ENCODE data around the gene GID8.

GID8 gene

GRCh38 chr20:62986257-62986800 lies 48.4 kb downstream of the GID8 start:
- DNase-seq (ENCODE audit: low read depth, low spot score): no peak

GRCh38 chr20:62987114-62987513 lies 49.2 kb downstream of the GID8 start:
- no peak for DNase-seq (ENCODE audit: low read depth, low spot score)

DNA sequence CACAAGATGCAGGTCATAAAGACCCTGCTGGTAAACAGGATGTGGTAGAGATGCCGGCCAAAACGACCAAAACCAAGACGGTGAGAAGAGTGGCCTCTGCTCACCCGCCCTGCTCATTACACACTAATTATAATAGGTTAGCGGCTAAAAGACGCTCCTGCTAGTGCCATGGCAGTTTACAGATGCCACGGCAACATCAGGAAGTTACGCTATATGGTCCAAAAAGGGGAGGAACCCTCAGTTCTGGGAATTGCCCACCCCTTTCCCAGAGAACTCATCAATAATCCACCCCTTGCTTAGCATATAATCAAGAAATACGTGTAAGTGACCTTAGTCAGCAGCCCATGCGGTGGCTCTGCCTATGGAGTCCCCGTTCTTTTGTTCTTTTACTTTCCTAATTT lies 51.3 kb downstream of the GID8 start:
- DNase-seq (ENCODE audit: low read depth, low spot score): no peak

GRCh38 chr20:62990306-62990825 lies 52.4 kb downstream of the GID8 start:
- DNase-seq (ENCODE audit: low read depth, low spot score): no peak

DNA sequence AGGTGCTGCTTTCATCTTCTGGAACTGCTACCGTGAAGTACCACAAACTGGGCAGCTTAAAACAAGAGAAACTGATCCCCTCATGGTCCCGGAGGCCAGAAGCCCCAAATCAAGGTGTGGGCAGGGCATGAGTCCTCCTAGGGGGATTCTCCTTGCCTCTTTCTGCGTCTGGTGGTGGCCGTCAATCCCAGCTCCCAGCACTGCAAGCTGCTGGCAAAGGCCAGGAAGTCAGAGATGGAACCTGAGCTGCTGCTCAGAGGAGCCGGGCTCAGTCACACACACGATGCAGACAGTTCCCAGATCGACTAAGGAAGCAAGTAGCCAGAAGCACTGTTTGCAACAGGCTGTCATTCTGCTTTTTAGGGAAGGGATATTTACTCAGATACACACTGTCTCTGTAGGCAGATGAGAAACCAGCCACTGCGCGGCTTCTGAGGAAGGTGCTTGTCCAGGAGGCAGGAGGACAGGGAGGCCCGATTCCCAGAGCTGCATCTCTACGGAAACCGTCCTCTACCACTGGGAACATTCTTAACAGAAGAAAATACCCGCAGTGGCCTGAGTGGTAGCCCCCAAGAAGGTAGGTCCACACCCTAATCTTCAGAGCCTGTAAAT lies 53.4 kb downstream of the GID8 start:
- DNase-seq (ENCODE audit: low read depth, low spot score): no peak

- no peak for DNase-seq (ENCODE audit: low read depth, low spot score)
These were observed 53.9 kb downstream of the GID8 start for GRCh38 chr20:62991863-62992262.

DNA sequence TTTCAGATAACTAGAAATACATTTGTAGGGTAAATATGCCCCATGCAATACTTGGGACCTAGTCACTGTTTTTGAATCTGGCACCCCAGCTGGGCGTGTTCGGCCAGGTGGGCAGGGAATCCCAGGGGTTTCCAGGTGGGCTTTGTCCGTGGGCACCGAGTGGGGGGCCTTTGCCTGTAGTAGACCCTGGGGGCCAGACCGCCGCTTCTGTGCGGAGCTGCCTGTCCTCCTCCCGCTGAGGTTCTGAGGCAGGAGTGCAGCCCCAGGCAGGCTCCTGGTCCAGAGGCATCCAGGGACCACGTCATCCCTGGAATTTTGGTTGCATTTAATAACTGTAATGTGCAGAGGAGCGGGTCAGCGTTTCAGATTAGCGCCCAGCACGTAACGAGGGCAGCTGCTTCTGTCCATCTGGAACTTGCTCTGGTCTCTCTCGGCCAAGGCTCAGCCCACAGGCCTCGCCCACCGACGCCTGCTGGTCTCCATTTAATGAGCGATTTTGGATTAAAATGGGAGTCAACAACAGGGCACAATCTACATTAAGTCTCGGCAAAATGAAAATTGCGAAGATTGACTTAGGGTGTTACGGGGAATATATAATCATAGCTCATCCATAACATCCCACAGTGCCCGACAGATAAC lies 56.0 kb downstream of the GID8 start:
- DNase-seq (ENCODE audit: low read depth, low spot score): no peak

GRCh38 chr20:62994869-62995281 lies 56.9 kb downstream of the GID8 start:
- no peak for DNase-seq (ENCODE audit: low read depth, low spot score)

DNA sequence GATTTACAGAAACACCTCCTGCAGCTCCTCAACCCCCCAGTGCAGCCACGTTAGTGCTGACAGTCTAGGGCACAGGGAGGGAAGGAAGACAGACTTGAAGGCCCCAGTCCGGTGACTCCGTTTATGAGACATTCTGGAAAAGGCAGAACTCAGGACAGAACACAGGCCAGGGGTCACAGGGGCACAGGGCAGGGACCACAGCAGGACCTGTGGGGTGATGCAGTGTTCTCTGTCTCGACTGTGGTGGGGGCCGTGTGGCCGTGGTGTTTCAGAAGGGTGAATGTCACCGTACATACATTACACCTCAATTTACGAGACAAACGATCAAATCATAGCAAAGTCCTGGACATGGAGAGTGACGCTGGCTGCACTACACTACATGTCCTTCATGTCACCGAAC lies 57.5 kb downstream of the GID8 start:
- no peak for DNase-seq (ENCODE audit: low read depth, low spot score)

DNA sequence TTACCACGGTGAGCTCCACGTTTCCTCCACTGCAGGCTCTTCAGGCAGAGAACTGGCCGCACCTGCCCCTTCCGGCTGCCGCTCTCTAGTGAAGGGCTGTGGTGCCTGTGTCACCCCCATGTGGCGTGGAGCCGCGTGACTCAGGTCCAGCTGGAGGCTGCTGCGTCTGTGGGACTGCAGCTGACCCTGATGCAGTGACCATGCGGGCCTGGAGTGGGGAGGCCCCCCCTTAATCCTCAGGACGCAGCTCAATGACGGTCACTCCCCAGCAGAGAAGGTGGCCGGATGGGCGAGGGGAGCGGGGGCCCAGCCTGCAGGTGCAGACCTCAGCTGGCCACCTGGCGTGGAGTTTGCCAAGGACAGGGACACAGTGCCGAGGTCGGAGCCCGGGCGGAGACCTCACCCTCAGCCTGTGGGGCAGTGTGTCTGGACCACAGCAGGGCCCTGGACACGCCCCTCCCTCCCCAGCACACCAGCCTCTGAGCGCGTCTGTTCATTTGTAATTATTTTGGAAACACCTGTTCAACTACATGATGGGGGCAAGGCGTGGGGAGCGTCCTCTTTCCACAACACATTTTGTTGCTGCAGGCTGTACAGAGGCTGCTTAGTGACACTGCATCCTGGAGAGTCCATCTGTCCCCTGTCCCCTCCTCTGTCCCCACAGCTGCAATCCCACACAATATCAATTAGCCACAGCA lies 58.1 kb downstream of the GID8 start:
- DNase-seq (ENCODE audit: low read depth, low spot score): no peak

GRCh38 chr20:62996596-62996982 lies 58.6 kb downstream of the GID8 start:
- no peak for DNase-seq (ENCODE audit: low read depth, low spot score)

DNA sequence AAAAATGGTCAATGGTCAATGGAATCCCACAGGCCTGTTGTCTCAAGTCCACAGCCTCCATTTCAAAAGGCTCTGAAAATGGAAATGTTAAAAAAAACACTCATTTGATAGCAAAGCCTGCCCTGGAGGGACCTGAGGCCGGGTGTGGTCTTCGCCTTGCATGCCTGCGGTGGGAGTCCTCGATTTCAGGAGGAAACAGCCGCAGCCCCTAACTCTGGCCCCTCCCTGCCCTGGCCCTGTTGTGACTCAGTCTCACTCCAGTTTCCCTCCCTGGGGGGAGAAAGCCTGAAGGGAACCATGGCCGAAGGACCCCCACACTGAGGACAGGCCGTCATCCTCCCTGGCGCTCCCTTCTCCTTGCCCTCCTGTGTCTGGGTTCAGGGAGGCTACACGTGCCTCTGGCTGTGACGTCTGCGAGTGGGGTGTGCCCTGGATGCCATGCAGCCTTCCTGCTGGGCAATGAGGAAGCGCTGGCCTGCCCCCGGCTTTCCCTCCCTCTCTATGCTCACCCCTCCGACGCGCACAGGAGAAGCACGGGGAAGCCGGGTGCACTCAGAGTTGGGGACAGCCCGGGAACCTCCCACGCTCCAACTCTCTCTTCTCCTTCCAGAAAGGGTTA lies 59.6 kb downstream of the GID8 start:
- no peak for DNase-seq (ENCODE audit: low read depth, low spot score)

All from ELF-1 (cell line).